RWPE1 (cell line): ENCODE data around the gene RSRC2.
"Not testable (repeated sequence)": the region's sequence is repeated elsewhere in the genome, so short reads cannot be mapped to it uniquely, and the experiment has no call there.

Experiments
- CTCF ChIA-PET: fragments of 350-600 bp; sonication (Branson Sonifier 250); formaldehyde crosslinking; extraction: SDS; loops from one replicate; lab custom pipeline; 2021; lab: Yijun Ruan, JAX
- POLR2A ChIA-PET: fragments of 400-600 bp; formaldehyde crosslinking; extraction: SDS; loops from one replicate; lab custom pipeline; 2020; ENCODE audit warnings: antibody characterized with exemption; ENCODE audit not compliant: low non-redundant PET; lab: Yijun Ruan, JAX
- DNase-seq: peaks from one replicate; pipeline ENCODE4 v3.0.0; 2012; ENCODE audit warnings: low spot score
- H3K27ac ChIP-seq: fragments of 450-650 bp; 2 replicates; pipeline ENCODE4 v1.5.1; 2017
- CTCF ChIP-seq: fragments of 450-650 bp; conservative IDR thresholded peaks from 2 replicates; pipeline ENCODE4 v1.5.1; 2017; ENCODE audit warnings: low read depth, mild to moderate bottlenecking

Gene RSRC2

GRCh38 chr12:122513660-122514059 lies 13.1 kb downstream of the RSRC2 start:
- TF ChIP-seq CTCF, result no peak
- CTCF ChIA-PET, result no interaction called here
- no peak overlapping the region for H3K27ac ChIP-seq
- DNase-seq, result no peak
- POLR2A ChIA-PET, result no interaction called here

- POLR2A ChIA-PET, result interaction anchor here (0.6 kb wide), 1 partner anchor 240 kb away, joined by 4 read pairs; the partner anchor contains the start of gene DENR
- H3K27ac ChIP-seq, CTCF ChIA-PET, DNase-seq: not testable (repeated sequence)
These were observed 13.7 kb downstream of the RSRC2 start for GRCh38 chr12:122513028-122513427.

GRCh38 chr12:122508163-122508562 lies 18.6 kb downstream of the RSRC2 start:
- no peak for TF ChIP-seq CTCF
- CTCF ChIA-PET, result no interaction called here
- POLR2A ChIA-PET, result no interaction called here

GRCh38 chr12:122506393-122506938 lies 20.3 kb downstream of the RSRC2 start:
- ChIA-PET POLR2A (no interaction called here), CTCF (no interaction called here)
- H3K27ac ChIP-seq, result no peak overlapping the region
- no peak for DNase-seq
- TF ChIP-seq CTCF, result no peak

More at GRCh38 chr12:122508163-122508562, 18.6 kb downstream of the RSRC2 start:
- H3K27ac ChIP-seq, result no peak overlapping the region
- no peak for DNase-seq

- ChIA-PET CTCF (no interaction called here), POLR2A (no interaction called here)
- TF ChIP-seq CTCF, result no peak
- H3K27ac ChIP-seq, result no peak overlapping the region
- no peak for DNase-seq
These were observed 21.2 kb downstream of the RSRC2 start for GRCh38 chr12:122505419-122506051.

- POLR2A ChIA-PET, result no interaction called here
- DNase-seq, result no peak
- H3K27ac ChIP-seq, result peak overlapping the region; percentile 54
- CTCF ChIA-PET, result no interaction called here
- no peak for TF ChIP-seq CTCF
These were observed 22.7 kb downstream of the RSRC2 start for GRCh38 chr12:122503783-122504590.
